Liver (tissue), 3 donors: ENCODE measurements around the gene EVI5.

Experiments used
- ATF3 ChIP-seq: IDR thresholded peaks from 2 replicates; pipeline ENCODE4 v1.6.1; 2016; ENCODE audit warnings: antibody characterized with exemption
- CTCF ChIP-seq: fragments of 150-350 bp; IDR thresholded peaks from 2 replicates; pipeline ENCODE4 v1.5.1; 2017; ENCODE audit warnings: improper control_type of control experiment, low read depth, low read length; ENCODE audit not compliant: missing input control
- MAX ChIP-seq: IDR thresholded peaks from 2 replicates; pipeline ENCODE4 v1.6.1; 2016; ENCODE audit warnings: antibody characterized with exemption
- REST ChIP-seq: IDR thresholded peaks from 2 replicates; pipeline ENCODE4 v1.6.1; 2016; ENCODE audit warnings: antibody characterized with exemption, mild to moderate bottlenecking
- YY1 ChIP-seq: IDR thresholded peaks from 2 replicates; pipeline ENCODE4 v1.6.1; 2016; ENCODE audit warnings: antibody characterized with exemption, mild to moderate bottlenecking
- donor health status: healthy.
- donor health status: healthy.

GRCh38 chr1:92730476-92730875 is 54.4 kb downstream of the EVI5 start:
- no peak for TF ChIP-seq YY1
- no peak for TF ChIP-seq CTCF
- no peak for TF ChIP-seq REST
- TF ChIP-seq ATF3, result no peak
- TF ChIP-seq MAX, result no peak
